HepG2 (cell line): ENCODE data around the gene GYS2.

ENCODE experiments used
- CTCF ChIP-seq: sonication (generic); formaldehyde crosslinking; IDR thresholded peaks from 2 replicates; pipeline ENCODE4 v1.5.0; 2020; ENCODE audit warnings: mild to moderate bottlenecking, missing genetic modification reagents, moderate library complexity
- HMGXB4 ChIP-seq, 2 experiments: sonication (generic) in 1 of 2; formaldehyde crosslinking in 1 of 2; IDR thresholded peaks; 2 replicates each; pipeline versions ENCODE4 v1.4.0 to v1.6.1; 2018 to 2020; ENCODE audit warnings: missing genetic modification reagents in 2 of 2, borderline replicate concordance in 1 of 2, low read depth in 1 of 2, mild to moderate bottlenecking in 1 of 2, missing biosample characterization in 1 of 2
- JUN ChIP-seq: sonication (generic); formaldehyde crosslinking; IDR thresholded peaks from 2 replicates; pipeline ENCODE4 v1.4.0; 2020; ENCODE audit warnings: mild to moderate bottlenecking, missing genetic modification reagents
- MAX ChIP-seq: IDR thresholded peaks from 2 replicates; pipeline ENCODE4 v1.6.1; 2012; ENCODE audit warnings: inconsistent platforms
- MAZ ChIP-seq, 2 experiments: sonication (generic) in 1 of 2; formaldehyde crosslinking in 1 of 2; IDR thresholded peaks; 2 replicates each; pipeline versions ENCODE4 v1.5.0 to v1.6.1; 2012 to 2020; ENCODE audit warnings: low read depth in 2 of 2, mild to moderate bottlenecking in 2 of 2, borderline replicate concordance in 1 of 2, improper control_type of control experiment in 1 of 2, low read length in 1 of 2, missing genetic modification reagents in 1 of 2, moderate library complexity in 1 of 2
- NFYB ChIP-seq: sonication (generic); formaldehyde crosslinking; IDR thresholded peaks from 2 replicates; pipeline ENCODE4 v1.4.0; 2020; ENCODE audit warnings: missing genetic modification reagents
- RAD21 ChIP-seq: fragments of 450-650 bp; formaldehyde crosslinking; IDR thresholded peaks from 2 replicates; pipeline ENCODE4 v1.5.0; 2020; ENCODE audit warnings: mild to moderate bottlenecking
- STAT6 ChIP-seq: sonication (generic); formaldehyde crosslinking; IDR thresholded peaks from 2 replicates; pipeline ENCODE4 v1.4.0; 2020; ENCODE audit warnings: missing genetic modification reagents, mild to moderate bottlenecking, borderline replicate concordance
- USF2 ChIP-seq, 2 experiments: sonication (generic) in 1 of 2; formaldehyde crosslinking in 1 of 2; IDR thresholded peaks; 2 replicates each; pipeline versions ENCODE4 v1.5.1 to v1.6.1; 2011 to 2020; ENCODE audit warnings: borderline replicate concordance in 1 of 2, low read depth in 1 of 2, low read length in 1 of 2, mild to moderate bottlenecking in 1 of 2, missing genetic modification reagents in 1 of 2, moderate library complexity in 1 of 2
- ZBTB20 ChIP-seq: sonication (generic); formaldehyde crosslinking; IDR thresholded peaks from 2 replicates; pipeline ENCODE4 v1.8.1; 2023; ENCODE audit warnings: missing genetic modification reagents, low read depth, mild to moderate bottlenecking, borderline replicate concordance

GRCh38 chr12:21516281-21516680, 88.4 kb downstream of the GYS2 start:
- no peak for TF ChIP-seq HMGXB4 (CRISPR knock-in tag; IDR thresholded peaks at IDR 0.05; ENCODE audit: borderline replicate concordance in 1 of 2, low read depth in 1 of 2)
- no peak for TF ChIP-seq RAD21
- TF ChIP-seq MAZ (IDR thresholded peaks at IDR 0.05; ENCODE audit: borderline replicate concordance, low read depth, low read length) = no peak
- TF ChIP-seq MAZ (CRISPR knock-in tag; IDR thresholded peaks at IDR 0.05; ENCODE audit: low read depth) = no peak
- no peak for TF ChIP-seq CTCF (CRISPR knock-in tag)
- no peak for TF ChIP-seq STAT6 (CRISPR knock-in tag)
- TF ChIP-seq USF2 (IDR thresholded peaks at IDR 0.05; ENCODE audit: low read depth, low read length) = no peak
- TF ChIP-seq USF2 (CRISPR knock-in tag; IDR thresholded peaks at IDR 0.05; ENCODE audit: borderline replicate concordance) = no peak
- no peak for TF ChIP-seq NFYB (CRISPR knock-in tag)
- no peak for TF ChIP-seq ZBTB20
- no peak for TF ChIP-seq JUN
- no peak for TF ChIP-seq MAX
